ENCODE results near the gene RASL10A.

RASL10A gene

GRCh38 chr22:29339381-29340235, 24.1 kb upstream of the RASL10A start:
- H3K4me3 ChIP-seq (ENCODE audit: control insufficient read depth, low read depth, low read length): no peak overlapping the region
- TF ChIP-seq CTCF (conservative IDR thresholded peaks at IDR 0.05; ENCODE audit: control insufficient read depth, insufficient read depth, low read depth, low read length): no peak
- no peak for DNase-seq (ENCODE audit: low read depth)

GRCh38 chr22:29338398-29338797, 22.9 kb upstream of the RASL10A start:
- DNase-seq (ENCODE audit: low read depth): no peak
- H3K4me3 ChIP-seq (ENCODE audit: control insufficient read depth, low read depth, low read length): no peak overlapping the region
- TF ChIP-seq CTCF (conservative IDR thresholded peaks at IDR 0.05; ENCODE audit: control insufficient read depth, insufficient read depth, low read depth, low read length): no peak

- no peak overlapping the region for H3K4me3 ChIP-seq (ENCODE audit: control insufficient read depth, low read depth, low read length)
- DNase-seq (ENCODE audit: low read depth): no peak
- TF ChIP-seq CTCF (conservative IDR thresholded peaks at IDR 0.05; ENCODE audit: control insufficient read depth, insufficient read depth, low read depth, low read length): no peak
These were observed 22.3 kb upstream of the RASL10A start for GRCh38 chr22:29337631-29338284.

- no peak overlapping the region for H3K4me3 ChIP-seq (ENCODE audit: control insufficient read depth, low read depth, low read length)
- DNase-seq (ENCODE audit: low read depth): no peak
- TF ChIP-seq CTCF (conservative IDR thresholded peaks at IDR 0.05; ENCODE audit: control insufficient read depth, insufficient read depth, low read depth, low read length): no peak
These were observed 21.4 kb upstream of the RASL10A start for GRCh38 chr22:29336751-29337490.

GRCh38 chr22:29335656-29336055, 20.2 kb upstream of the RASL10A start:
- no peak overlapping the region for H3K4me3 ChIP-seq (ENCODE audit: control insufficient read depth, low read depth, low read length)
- no peak for TF ChIP-seq CTCF (conservative IDR thresholded peaks at IDR 0.05; ENCODE audit: control insufficient read depth, insufficient read depth, low read depth, low read length)
- DNase-seq (ENCODE audit: low read depth): no peak

- no peak overlapping the region for H3K4me3 ChIP-seq (ENCODE audit: control insufficient read depth, low read depth, low read length)
- DNase-seq (ENCODE audit: low read depth): no peak
- TF ChIP-seq CTCF (conservative IDR thresholded peaks at IDR 0.05; ENCODE audit: control insufficient read depth, insufficient read depth, low read depth, low read length): no peak
These were observed 19.3 kb upstream of the RASL10A start for GRCh38 chr22:29334696-29335344.
